ENCODE measurements around the gene WDCP.
"Not testable (repeated sequence)": the region's sequence is repeated elsewhere in the genome, so short reads cannot be mapped to it uniquely, and the experiment has no call there.

WDCP gene

GRCh38 chr2:24046930-24047702 lies at the start of gene WDCP:
WDCP (minus strand) TSS chr2:24047391; CDS start chr2:24039494, 7,897 bp downstream.
- DNase-seq = peak; percentile 50 to 95

- DNase-seq = not testable (repeated sequence)
Observed at GRCh38 chr2:24095171-24095677, 48.0 kb upstream of the WDCP start.

- not testable (repeated sequence) for DNase-seq
Observed at GRCh38 chr2:24093270-24093669, 46.1 kb upstream of the WDCP start.

GRCh38 chr2:24088821-24089359 lies 41.7 kb upstream of the WDCP start:
- no peak for DNase-seq

- DNase-seq = no peak
Observed at GRCh38 chr2:24087032-24087431, 39.8 kb upstream of the WDCP start.

- DNase-seq = no peak
Observed at GRCh38 chr2:24086241-24086640, 39.0 kb upstream of the WDCP start.

GRCh38 chr2:24085200-24085489 lies 38.0 kb upstream of the WDCP start:
- DNase-seq = no peak

GRCh38 chr2:24084386-24085199 lies 37.4 kb upstream of the WDCP start, which contains the start of gene TP53I3:
TP53I3 (minus strand) TSS chr2:24084834; CDS start chr2:24084326, 508 bp downstream.
- peak; percentile 78 to 93 for DNase-seq

- peak; percentile 80 to 88 for DNase-seq
Observed at GRCh38 chr2:24083567-24084385, 36.6 kb upstream of the WDCP start.

- DNase-seq = no peak
Observed at GRCh38 chr2:24082787-24083566, 35.8 kb upstream of the WDCP start.

- DNase-seq = no peak
Observed at GRCh38 chr2:24080701-24081100, 33.5 kb upstream of the WDCP start.

GRCh38 chr2:24077879-24078278 lies 30.7 kb upstream of the WDCP start:
- DNase-seq = no peak

GRCh38 chr2:24077535-24077877 lies 30.3 kb upstream of the WDCP start:
- no peak for DNase-seq

GRCh38 chr2:24076849-24077534 lies 29.8 kb upstream of the WDCP start:
- DNase-seq = no peak

GRCh38 chr2:24075915-24076848 lies 29.0 kb upstream of the WDCP start, which contains the start of gene SF3B6:
SF3B6 (minus strand) TSS chr2:24076326; CDS start chr2:24076229, 97 bp downstream.
- peak; percentile 93 to 96 for DNase-seq

- no peak for DNase-seq
Observed at GRCh38 chr2:24075259-24075658, 28.1 kb upstream of the WDCP start.

- DNase-seq = no peak
Observed at GRCh38 chr2:24073816-24074215, 26.6 kb upstream of the WDCP start.

- DNase-seq = no peak
Observed at GRCh38 chr2:24072259-24072658, 25.1 kb upstream of the WDCP start.

GRCh38 chr2:24065341-24065740 lies 18.1 kb upstream of the WDCP start:
- no peak for DNase-seq
